GM12878 (cell line): ENCODE results near the gene P2RX2. TPM values are rescaled to one million over a fixed set of nuclear protein-coding genes. Genes with fewer than 3 reads are reported as not detected.

Experiments used
- ATAC-seq: fragments of 200-7000 bp; cut with Tn5 transposase; 3 replicates; pipeline ENCODE4 v1.9.1; 2020; ENCODE audit warnings: mild to moderate bottlenecking, moderate library complexity
- BruUV-seq: library from RNA; stranded (reverse); fragments of 400-500 nt; replicated peaks from 2 replicates; lab custom pipeline; 2021; lab: Mats Ljungman, UMichigan
- CTCF ChIA-PET: fragments of 300-600 bp; sonication (Branson Sonifier 250); formaldehyde crosslinking; extraction: SDS; loops from one replicate; lab custom pipeline; 2021; ENCODE audit warnings: inconsistent platforms; lab: Yijun Ruan, JAX
- POLR2A ChIA-PET: fragments of 350-600 bp; formaldehyde crosslinking; extraction: SDS; loops from one replicate; lab custom pipeline; 2021; ENCODE audit warnings: inconsistent platforms; lab: Charles Lee
- RAD21 ChIA-PET: fragments of 300-600 bp; sonication (Branson Sonifier 250); formaldehyde crosslinking; loops from one replicate; lab custom pipeline; 2023; ENCODE audit warnings: antibody characterized with exemption; ENCODE audit not compliant: unreplicated experiment; lab: Charles Lee
- SMC1A ChIA-PET: fragments of 300-600 bp; sonication (Branson Sonifier 250); formaldehyde crosslinking; loops from one replicate; lab custom pipeline; 2023; ENCODE audit not compliant: unreplicated experiment, uncharacterized antibody; lab: Charles Lee
- DNase-seq: peaks from one replicate; pipeline ENCODE4 v3.0.0-alpha.2; 2011; ENCODE audit warnings: low read depth, low spot score
- FAIRE-seq: peaks from 3 replicates; lab custom pipeline; 2011; peaks lifted over from hg19 to GRCh38; lab: Jason Lieb, UNC
- H2AFZ ChIP-seq: 2 replicates; pipeline ENCODE4 v1.6.0; 2011; ENCODE audit warnings: low read depth, low read length, control low read depth; ENCODE audit not compliant: control insufficient read depth
- H3K27ac ChIP-seq: 2 replicates; pipeline ENCODE4 v1.5.1; 2011; ENCODE audit warnings: control low read depth; ENCODE audit not compliant: control insufficient read depth, insufficient read depth
- H3K27me3 ChIP-seq, 2 experiments: replicated peaks in 1 of 2; 2 replicates each; pipeline versions ENCODE4 v1.6.0 to v1.6.1; 2011; ENCODE audit warnings: low read length in 1 of 2; ENCODE audit not compliant: control insufficient read depth in 2 of 2, insufficient read depth in 2 of 2
- H3K36me3 ChIP-seq, 2 experiments: 2 replicates each; pipeline ENCODE4 v1.5.1; 2011; ENCODE audit warnings: low read length in 1 of 2; ENCODE audit not compliant: control insufficient read depth in 2 of 2, insufficient read depth in 2 of 2
- H3K4me1 ChIP-seq: 2 replicates; pipeline ENCODE4 v1.6.1; 2011; ENCODE audit warnings: mild to moderate bottlenecking, low read length, moderate library complexity, mixed read lengths; ENCODE audit not compliant: control insufficient read depth, insufficient read depth
- H3K4me2 ChIP-seq: 2 replicates; pipeline ENCODE4 v1.6.0; 2011; ENCODE audit warnings: control low read depth; ENCODE audit not compliant: control insufficient read depth, insufficient read depth
- H3K4me3 ChIP-seq: fragments of 200-600 bp; sonication (generic); 2 replicates; pipeline ENCODE4 v1.5.1; 2016
- H3K79me2 ChIP-seq: 2 replicates; pipeline ENCODE4 v1.6.0; 2011; ENCODE audit warnings: low read length; ENCODE audit not compliant: control insufficient read depth, insufficient read depth
- H3K9ac ChIP-seq: 2 replicates; pipeline ENCODE4 v1.8.0; 2011; ENCODE audit warnings: low read length, control low read depth, mixed read lengths; ENCODE audit not compliant: control insufficient read depth, insufficient read depth
- H3K9me3 ChIP-seq: replicated peaks from 3 replicates; pipeline ENCODE4 v1.5.1; 2011; ENCODE audit warnings: mild to moderate bottlenecking, low read length; ENCODE audit not compliant: control insufficient read depth, insufficient read depth
- H4K20me1 ChIP-seq: 2 replicates; pipeline ENCODE4 v1.6.0; 2011; ENCODE audit not compliant: control insufficient read depth, insufficient read depth
- CBX3 ChIP-seq: fragments of 200-600 bp; sonication (generic); IDR thresholded peaks from 2 replicates; pipeline ENCODE4 v1.6.1; 2016; ENCODE audit warnings: low read depth, borderline replicate concordance
- EED ChIP-seq: sonication (generic); IDR thresholded peaks from 2 replicates; pipeline ENCODE4 v1.6.1; 2016; ENCODE audit warnings: antibody characterized with exemption, low read depth
- EP300 ChIP-seq, 2 experiments: fragments of 150-350 bp in 1 of 2; IDR thresholded peaks; 2 replicates each; pipeline ENCODE4 v1.6.1; 2011 to 2012; ENCODE audit warnings: low read depth in 2 of 2, low read length in 2 of 2, borderline replicate concordance in 1 of 2, improper control_type of control experiment in 1 of 2, inconsistent platforms in 1 of 2; ENCODE audit not compliant: control insufficient read depth in 1 of 2
- KLF5 ChIP-seq: fragments of 450-650 bp; IDR thresholded peaks from 2 replicates; pipeline ENCODE4 v1.6.1; 2014; ENCODE audit warnings: mild to moderate bottlenecking; ENCODE audit not compliant: partially characterized antibody
- NBN ChIP-seq: fragments of 450-650 bp; IDR thresholded peaks from 2 replicates; pipeline ENCODE4 v1.6.1; 2016
- NFYB ChIP-seq: IDR thresholded peaks from 2 replicates; pipeline ENCODE4 v1.6.1; 2011; ENCODE audit warnings: low read depth, mild to moderate bottlenecking, low read length, improper control_type of control experiment, moderate library complexity; ENCODE audit not compliant: insufficient read depth
- PAX8 ChIP-seq: fragments of 450-650 bp; IDR thresholded peaks from 2 replicates; pipeline ENCODE4 v1.6.1; 2017; ENCODE audit warnings: mild to moderate bottlenecking, moderate library complexity
- RUNX3 ChIP-seq: IDR thresholded peaks from 2 replicates; pipeline ENCODE4 v1.6.1; 2012; ENCODE audit warnings: low read length, inconsistent platforms
- ZBED1 ChIP-seq: IDR thresholded peaks from 2 replicates; pipeline ENCODE4 v1.6.1; 2016; ENCODE audit warnings: borderline replicate concordance
- ZNF207 ChIP-seq: fragments of 450-650 bp; IDR thresholded peaks from 2 replicates; pipeline ENCODE4 v1.6.1; 2014; ENCODE audit warnings: antibody characterized with exemption, mild to moderate bottlenecking, borderline replicate concordance
- ZZZ3 ChIP-seq: IDR thresholded peaks from 2 replicates; pipeline ENCODE4 v1.6.1; 2011; ENCODE audit warnings: low read depth; ENCODE audit not compliant: control insufficient read depth, insufficient read length
- WGBS: methylation state at CpG from one replicate; pipeline ENCODE4 v1.1.6; 2016; ENCODE audit warnings: low lambda C conversion rate; ENCODE audit not compliant: insufficient replicate concordance, insufficient coverage; ENCODE audit errors: missing lambda C conversion rate; 5-methylcytosine and 5-hydroxymethylcytosine counted together
- in situ Hi-C: fragments of 300-500 bp; cut with MboI; formaldehyde crosslinking; loops from 9 replicates; pipeline ENCODE4 v1.14.3; 2018; ENCODE audit warnings: mixed read lengths
- intact Hi-C: fragments of 100-400 bp; cut with micrococcal nuclease; formaldehyde crosslinking; loops from one replicate; pipeline ENCODE4 v1.14.2; 2022; ENCODE audit not compliant: unreplicated experiment
- polyA plus RNA-seq, 11 experiments: library from polyadenylated mRNA; depleted of rRNA in 4 of 11; unstranded in 6 of 11; stranded (reverse) in 5 of 11; fragments of >200 nt; fragmentation: Nextera tagmentation in 4 of 11; fragmentation: Illumina TruSeq in 1 of 11; extraction: Ambion mirVana in 4 of 11; extraction: Trizol in 1 of 11; gene quantifications; 1 replicate in 1 of 11; 2 replicates in 10 of 11; pipeline versions ENCODE4 v1.2.1 to v1.2.3, GENCODE V29; 2011 to 2016; ENCODE audit warnings: inconsistent platforms in 2 of 11, missing spikeins in 2 of 11, low read depth in 1 of 11
- total RNA-seq, 4 experiments: library from RNA; depleted of rRNA in 3 of 4; stranded (reverse); fragments of >200 nt in 3 of 4; fragmentation: Illumina TruSeq in 1 of 4; extraction: Trizol in 1 of 4; gene quantifications; 2 replicates each; pipeline versions ENCODE4 v1.2.1 to v1.2.3, GENCODE V29; 2013 to 2021
- TF ChIP-seq, protein P1 (sequence below): IDR thresholded peaks from 2 replicates; pipeline ENCODE4 v1.6.1; 2011; ENCODE audit warnings: mild to moderate bottlenecking, low read depth, low read length, moderate library complexity; ENCODE audit not compliant: insufficient replicate concordance
- TF ChIP-seq, protein P2 (sequence below): IDR thresholded peaks from 2 replicates; pipeline ENCODE4 v1.6.1; 2012; ENCODE audit warnings: improper control_type of control experiment, low read depth, low read length; ENCODE audit not compliant: insufficient replicate concordance

P2RX2 gene
- total and polyA plus RNA-seq, 10 of the 15 experiments (the other 5 are each of a cell fraction or from before 2014, with no cell fraction given): not detected

DNA sequence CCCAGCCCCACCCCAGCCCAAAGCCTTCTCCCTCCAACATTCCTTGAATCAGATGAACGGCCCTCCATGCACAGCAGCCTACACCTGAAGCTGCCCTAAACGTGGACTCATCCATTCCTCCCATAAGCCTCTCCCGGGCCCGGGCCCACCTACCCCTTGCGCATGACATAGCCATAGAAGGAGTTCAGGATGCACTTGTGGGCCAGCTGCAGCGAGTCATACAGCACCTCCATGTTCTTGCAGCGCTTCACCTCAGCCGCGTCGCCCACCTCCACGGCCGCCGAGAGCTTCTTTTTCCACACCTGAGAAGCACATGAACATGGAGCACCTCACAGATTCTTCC lies 46.5 kb downstream of the P2RX2 start:
- Histone ChIP-seq H3K27me3 (no peaks in the 10 kb centered on the region), H3K4me3 (no peak overlapping the region)
- TF ChIP-seq KLF5: no peak
- no peak for TF ChIP-seq ZBED1
- TF ChIP-seq EP300 (IDR thresholded peaks at IDR 0.05; ENCODE audit: borderline replicate concordance in 1 of 2, control insufficient read depth in 1 of 2, low read depth in 2 of 2, low read length in 2 of 2): no peak
- TF ChIP-seq ZNF207: no peak
- TF ChIP-seq CBX3: no peak
- TF ChIP-seq ZZZ3: no peak
- TF ChIP-seq NBN: no peak
- TF ChIP-seq PAX8: no peak
- TF ChIP-seq NFYB: no peak
- TF ChIP-seq, protein P1, sequence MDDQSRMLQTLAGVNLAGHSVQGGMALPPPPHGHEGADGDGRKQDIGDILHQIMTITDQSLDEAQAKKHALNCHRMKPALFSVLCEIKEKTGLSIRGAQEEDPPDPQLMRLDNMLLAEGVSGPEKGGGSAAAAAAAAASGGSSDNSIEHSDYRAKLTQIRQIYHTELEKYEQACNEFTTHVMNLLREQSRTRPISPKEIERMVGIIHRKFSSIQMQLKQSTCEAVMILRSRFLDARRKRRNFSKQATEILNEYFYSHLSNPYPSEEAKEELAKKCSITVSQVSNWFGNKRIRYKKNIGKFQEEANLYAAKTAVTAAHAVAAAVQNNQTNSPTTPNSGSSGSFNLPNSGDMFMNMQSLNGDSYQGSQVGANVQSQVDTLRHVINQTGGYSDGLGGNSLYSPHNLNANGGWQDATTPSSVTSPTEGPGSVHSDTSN: no peak
- TF ChIP-seq EED: no peak
- TF ChIP-seq RUNX3: no peak
- TF ChIP-seq, protein P2, sequence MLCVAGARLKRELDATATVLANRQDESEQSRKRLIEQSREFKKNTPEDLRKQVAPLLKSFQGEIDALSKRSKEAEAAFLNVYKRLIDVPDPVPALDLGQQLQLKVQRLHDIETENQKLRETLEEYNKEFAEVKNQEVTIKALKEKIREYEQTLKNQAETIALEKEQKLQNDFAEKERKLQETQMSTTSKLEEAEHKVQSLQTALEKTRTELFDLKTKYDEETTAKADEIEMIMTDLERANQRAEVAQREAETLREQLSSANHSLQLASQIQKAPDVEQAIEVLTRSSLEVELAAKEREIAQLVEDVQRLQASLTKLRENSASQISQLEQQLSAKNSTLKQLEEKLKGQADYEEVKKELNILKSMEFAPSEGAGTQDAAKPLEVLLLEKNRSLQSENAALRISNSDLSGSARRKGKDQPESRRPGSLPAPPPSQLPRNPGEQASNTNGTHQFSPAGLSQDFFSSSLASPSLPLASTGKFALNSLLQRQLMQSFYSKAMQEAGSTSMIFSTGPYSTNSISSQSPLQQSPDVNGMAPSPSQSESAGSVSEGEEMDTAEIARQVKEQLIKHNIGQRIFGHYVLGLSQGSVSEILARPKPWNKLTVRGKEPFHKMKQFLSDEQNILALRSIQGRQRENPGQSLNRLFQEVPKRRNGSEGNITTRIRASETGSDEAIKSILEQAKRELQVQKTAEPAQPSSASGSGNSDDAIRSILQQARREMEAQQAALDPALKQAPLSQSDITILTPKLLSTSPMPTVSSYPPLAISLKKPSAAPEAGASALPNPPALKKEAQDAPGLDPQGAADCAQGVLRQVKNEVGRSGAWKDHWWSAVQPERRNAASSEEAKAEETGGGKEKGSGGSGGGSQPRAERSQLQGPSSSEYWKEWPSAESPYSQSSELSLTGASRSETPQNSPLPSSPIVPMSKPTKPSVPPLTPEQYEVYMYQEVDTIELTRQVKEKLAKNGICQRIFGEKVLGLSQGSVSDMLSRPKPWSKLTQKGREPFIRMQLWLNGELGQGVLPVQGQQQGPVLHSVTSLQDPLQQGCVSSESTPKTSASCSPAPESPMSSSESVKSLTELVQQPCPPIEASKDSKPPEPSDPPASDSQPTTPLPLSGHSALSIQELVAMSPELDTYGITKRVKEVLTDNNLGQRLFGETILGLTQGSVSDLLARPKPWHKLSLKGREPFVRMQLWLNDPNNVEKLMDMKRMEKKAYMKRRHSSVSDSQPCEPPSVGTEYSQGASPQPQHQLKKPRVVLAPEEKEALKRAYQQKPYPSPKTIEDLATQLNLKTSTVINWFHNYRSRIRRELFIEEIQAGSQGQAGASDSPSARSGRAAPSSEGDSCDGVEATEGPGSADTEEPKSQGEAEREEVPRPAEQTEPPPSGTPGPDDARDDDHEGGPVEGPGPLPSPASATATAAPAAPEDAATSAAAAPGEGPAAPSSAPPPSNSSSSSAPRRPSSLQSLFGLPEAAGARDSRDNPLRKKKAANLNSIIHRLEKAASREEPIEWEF: no peak
- TF ChIP-seq, all 136 proteins: peak for 0
- no peaks in the 10 kb centered on the region for H3K79me2 ChIP-seq
- no peak for ATAC-seq
- WGBS: 95% methylated on average over 13 of the region's 13 CpGs
- BruUV-seq: no TSS peak
- no peaks in the 10 kb centered on the region for H4K20me1 ChIP-seq
- RAD21 ChIA-PET: no interaction called here
- H3K36me3 ChIP-seq: peaks cover 26 to 44% of the 10 kb centered on the region in 2 experiments
- intact Hi-C loops: no loop called here
- no peak overlapping the region for H3K27ac ChIP-seq
- no peaks in the 10 kb centered on the region for H3K9me3 ChIP-seq
- H3K4me2 ChIP-seq: no peak overlapping the region
- DNase-seq: no peak
- no peak overlapping the region for H2AFZ ChIP-seq
- FAIRE-seq: no peak
- H3K4me1 ChIP-seq: no peaks in the 10 kb centered on the region
- POLR2A ChIA-PET: no interaction called here
- SMC1A ChIA-PET: no interaction called here
- in situ Hi-C loops: no loop called here
- CTCF ChIA-PET: no interaction called here
- no peak overlapping the region for H3K9ac ChIP-seq
